ENCODE data around the gene PNMA8A. TPM values are rescaled to one million over a fixed set of nuclear protein-coding genes. Genes with fewer than 3 reads are reported as not detected.

Gene PNMA8A
- total and polyA plus RNA-seq, 2 of the 13 experiments (the other 11 are each of a cell fraction or from before 2014, with no cell fraction given), result 0.13 to 0.51 TPM

DNA sequence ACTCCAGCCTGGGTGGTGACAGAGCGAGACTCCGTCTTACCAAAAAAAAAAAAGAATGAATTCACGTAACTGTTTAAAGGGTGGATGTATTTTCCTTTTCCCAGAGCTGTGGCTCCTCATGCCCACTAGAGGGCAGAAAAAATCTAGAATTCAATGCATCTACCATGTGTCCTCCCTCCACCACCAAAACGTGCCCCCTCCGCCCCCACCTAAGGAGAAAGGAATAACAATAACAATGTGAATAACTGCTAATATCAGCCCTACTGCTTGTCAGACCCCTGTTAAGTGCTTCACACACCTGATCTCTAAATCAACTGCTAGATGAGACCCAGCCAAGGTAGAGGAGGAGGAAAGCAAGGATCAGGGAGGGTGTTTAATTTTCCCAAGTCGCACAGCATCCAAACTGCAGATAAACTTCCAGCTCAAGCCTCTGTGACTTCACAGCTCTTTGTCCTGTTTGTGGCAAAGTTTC, 44.6 kb upstream of the PNMA8A start:
- peak; percentile 23 for DNase-seq (ENCODE audit: low spot score)
- Histone ChIP-seq H3K36me3 (replicated peaks in 1 of 2; ENCODE audit: control insufficient read depth in 1 of 2, insufficient read depth in 2 of 2, low read length in 2 of 2) (no peaks in the 10 kb centered on the region), H4K20me1 (ENCODE audit: insufficient read depth, low read length) (no peaks in the 10 kb centered on the region), H3K4me1 (ENCODE audit: insufficient read depth, low read length) (no peaks in the 10 kb centered on the region), H2AFZ (ENCODE audit: low read length) (no peak overlapping the region), H3K4me2 (ENCODE audit: low read depth, low read length) (no peak overlapping the region), H3K79me2 (ENCODE audit: insufficient read depth, low read length) (no peaks in the 10 kb centered on the region), H3K9ac (ENCODE audit: insufficient read depth, low read depth, low read length) (no peak overlapping the region), H3K4me3 (replicated peaks in 1 of 3; ENCODE audit: insufficient read depth in 1 of 3, low read depth in 2 of 3, low read length in 3 of 3) (no peak overlapping the region), H3K9me3 (ENCODE audit: low read length) (peaks cover 6% of the 10 kb centered on the region), H3K27ac (ENCODE audit: extremely low read length, insufficient read depth, low read length) (no peak overlapping the region), H3K27me3 (ENCODE audit: control insufficient read depth in 1 of 2, insufficient read depth in 2 of 2, low read length in 2 of 2) (no peaks in the 10 kb centered on the region)
- TF ChIP-seq, protein P1, sequence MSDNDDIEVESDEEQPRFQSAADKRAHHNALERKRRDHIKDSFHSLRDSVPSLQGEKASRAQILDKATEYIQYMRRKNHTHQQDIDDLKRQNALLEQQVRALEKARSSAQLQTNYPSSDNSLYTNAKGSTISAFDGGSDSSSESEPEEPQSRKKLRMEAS (IDR thresholded peaks at IDR 0.05), result no peak
- no peak for TF ChIP-seq ZNF83 (CRISPR knock-in tag; IDR thresholded peaks at IDR 0.05; ENCODE audit: borderline replicate concordance)
- no peak for TF ChIP-seq MBNL3 (CRISPR knock-in tag; conservative IDR thresholded peaks at IDR 0.05)
- no peak for TF ChIP-seq DPF2 (CRISPR knock-in tag; IDR thresholded peaks at IDR 0.05; ENCODE audit: borderline replicate concordance, low read depth)
- TF ChIP-seq, protein P2, sequence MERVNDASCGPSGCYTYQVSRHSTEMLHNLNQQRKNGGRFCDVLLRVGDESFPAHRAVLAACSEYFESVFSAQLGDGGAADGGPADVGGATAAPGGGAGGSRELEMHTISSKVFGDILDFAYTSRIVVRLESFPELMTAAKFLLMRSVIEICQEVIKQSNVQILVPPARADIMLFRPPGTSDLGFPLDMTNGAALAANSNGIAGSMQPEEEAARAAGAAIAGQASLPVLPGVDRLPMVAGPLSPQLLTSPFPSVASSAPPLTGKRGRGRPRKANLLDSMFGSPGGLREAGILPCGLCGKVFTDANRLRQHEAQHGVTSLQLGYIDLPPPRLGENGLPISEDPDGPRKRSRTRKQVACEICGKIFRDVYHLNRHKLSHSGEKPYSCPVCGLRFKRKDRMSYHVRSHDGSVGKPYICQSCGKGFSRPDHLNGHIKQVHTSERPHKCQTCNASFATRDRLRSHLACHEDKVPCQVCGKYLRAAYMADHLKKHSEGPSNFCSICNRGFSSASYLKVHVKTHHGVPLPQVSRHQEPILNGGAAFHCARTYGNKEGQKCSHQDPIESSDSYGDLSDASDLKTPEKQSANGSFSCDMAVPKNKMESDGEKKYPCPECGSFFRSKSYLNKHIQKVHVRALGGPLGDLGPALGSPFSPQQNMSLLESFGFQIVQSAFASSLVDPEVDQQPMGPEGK (CRISPR knock-in tag; IDR thresholded peaks at IDR 0.05), result peak; percentile 59; the same call in 1 of the 2 replicates
- TF ChIP-seq, protein P3, sequence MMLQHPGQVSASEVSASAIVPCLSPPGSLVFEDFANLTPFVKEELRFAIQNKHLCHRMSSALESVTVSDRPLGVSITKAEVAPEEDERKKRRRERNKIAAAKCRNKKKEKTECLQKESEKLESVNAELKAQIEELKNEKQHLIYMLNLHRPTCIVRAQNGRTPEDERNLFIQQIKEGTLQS (CRISPR knock-in tag; IDR thresholded peaks at IDR 0.05), result no peak
- TF ChIP-seq ZBTB3 (CRISPR knock-in tag; IDR thresholded peaks at IDR 0.05; ENCODE audit: borderline replicate concordance, low read depth), result no peak
- TF ChIP-seq, protein P4, sequence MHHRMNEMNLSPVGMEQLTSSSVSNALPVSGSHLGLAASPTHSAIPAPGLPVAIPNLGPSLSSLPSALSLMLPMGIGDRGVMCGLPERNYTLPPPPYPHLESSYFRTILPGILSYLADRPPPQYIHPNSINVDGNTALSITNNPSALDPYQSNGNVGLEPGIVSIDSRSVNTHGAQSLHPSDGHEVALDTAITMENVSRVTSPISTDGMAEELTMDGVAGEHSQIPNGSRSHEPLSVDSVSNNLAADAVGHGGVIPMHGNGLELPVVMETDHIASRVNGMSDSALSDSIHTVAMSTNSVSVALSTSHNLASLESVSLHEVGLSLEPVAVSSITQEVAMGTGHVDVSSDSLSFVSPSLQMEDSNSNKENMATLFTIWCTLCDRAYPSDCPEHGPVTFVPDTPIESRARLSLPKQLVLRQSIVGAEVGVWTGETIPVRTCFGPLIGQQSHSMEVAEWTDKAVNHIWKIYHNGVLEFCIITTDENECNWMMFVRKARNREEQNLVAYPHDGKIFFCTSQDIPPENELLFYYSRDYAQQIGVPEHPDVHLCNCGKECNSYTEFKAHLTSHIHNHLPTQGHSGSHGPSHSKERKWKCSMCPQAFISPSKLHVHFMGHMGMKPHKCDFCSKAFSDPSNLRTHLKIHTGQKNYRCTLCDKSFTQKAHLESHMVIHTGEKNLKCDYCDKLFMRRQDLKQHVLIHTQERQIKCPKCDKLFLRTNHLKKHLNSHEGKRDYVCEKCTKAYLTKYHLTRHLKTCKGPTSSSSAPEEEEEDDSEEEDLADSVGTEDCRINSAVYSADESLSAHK (CRISPR knock-in tag; IDR thresholded peaks at IDR 0.05; ENCODE audit: borderline replicate concordance), result no peak
- TF ChIP-seq ZNF362 (CRISPR knock-in tag; IDR thresholded peaks at IDR 0.05; ENCODE audit: borderline replicate concordance), result 0 out of 2 replicates have a peak, but pooled peaks have one; percentile 14
- no peak for TF ChIP-seq SRSF9 (IDR thresholded peaks at IDR 0.05; ENCODE audit: borderline replicate concordance, insufficient read depth, low read depth, low read length, poor library complexity, severe bottlenecking)
- TF ChIP-seq ZNF768 (CRISPR knock-in tag; IDR thresholded peaks at IDR 0.05), result peak; percentile 82; the same call in 1 of the 2 replicates
- TF ChIP-seq PAF1 (CRISPR knock-in tag; IDR thresholded peaks at IDR 0.05), result no peak
- no peak for TF ChIP-seq ZNF780A (CRISPR knock-in tag; IDR thresholded peaks at IDR 0.05)
- peak; percentile 49 for TF ChIP-seq CTCF (CRISPR knock-in tag; IDR thresholded peaks at IDR 0.05)
- intact Hi-C loops (cut with micrococcal nuclease; ENCODE audit: unreplicated experiment) (loop anchor here (10.0 kb wide), 1 partner anchor 231 kb away; no protein-coding TSS in a partner anchor), in situ Hi-C loops (cut with HindIII; ENCODE audit: extremely low pct_ligation_motif_present, low pct_unique_long_range_greater_than_20kb) (no loop called here)
- peak; percentile 8 for FAIRE-seq
- ATAC-seq, result peak; percentile 62
- ChIA-PET POLR2A (no interaction called here), CTCF (ENCODE audit: low intra/inter-chr PET ratio, low total read pairs) (interaction anchor here (0.7 to 5.7 kb wide), 2 partner anchors 27 to 120 kb away, joined by 3 to 59 read pairs; no protein-coding TSS in a partner anchor)
- no TSS peak for BruUV-seq (replicated peaks)
- 17% methylated on average over 6 of the region's 6 CpGs for WGBS (ENCODE audit: low lambda C conversion rate)

Measured in HepG2 (cell line).